Measurements from ENCODE around the gene CALY.

DNA sequence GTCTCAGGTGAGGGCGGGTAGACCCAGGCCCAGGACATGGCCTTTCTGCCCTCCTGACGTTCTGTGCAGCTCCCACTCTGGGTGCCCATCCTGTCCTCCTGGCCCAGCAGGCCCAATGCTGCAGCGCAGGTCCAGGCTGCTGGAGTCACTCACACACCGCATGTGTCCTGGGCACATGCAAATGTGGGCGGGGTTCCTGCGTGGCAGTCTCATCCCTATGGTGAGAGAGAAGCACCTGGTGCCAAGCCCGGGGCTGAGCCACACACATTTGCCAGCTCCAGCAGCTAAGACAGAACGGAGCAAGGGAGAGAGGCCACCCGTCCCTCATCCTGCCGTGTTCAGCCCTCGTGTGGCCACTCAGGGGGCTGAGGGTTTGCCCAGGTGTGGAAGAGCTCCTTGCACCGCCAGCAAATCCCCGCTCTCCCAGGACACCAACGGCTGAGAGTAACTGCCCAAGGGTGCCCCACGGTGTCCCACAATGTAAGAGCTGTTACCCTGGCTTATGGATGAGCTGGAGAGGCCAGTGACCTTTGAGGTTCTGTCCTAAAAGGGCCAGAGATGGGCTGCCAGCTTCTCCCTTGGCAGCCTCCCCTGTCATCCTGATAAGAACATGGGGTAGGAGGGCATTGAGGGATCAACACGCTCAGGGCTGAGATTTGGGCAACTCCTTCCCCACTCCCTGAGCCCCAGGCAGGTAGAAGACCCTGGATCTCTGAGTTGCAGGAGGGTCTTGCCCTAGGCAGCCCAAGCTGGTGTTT lies 16.7 kb upstream of the CALY start:
- TF ChIP-seq EP300 (IDR thresholded peaks at IDR 0.05), result no peak
- TF ChIP-seq, protein P1, sequence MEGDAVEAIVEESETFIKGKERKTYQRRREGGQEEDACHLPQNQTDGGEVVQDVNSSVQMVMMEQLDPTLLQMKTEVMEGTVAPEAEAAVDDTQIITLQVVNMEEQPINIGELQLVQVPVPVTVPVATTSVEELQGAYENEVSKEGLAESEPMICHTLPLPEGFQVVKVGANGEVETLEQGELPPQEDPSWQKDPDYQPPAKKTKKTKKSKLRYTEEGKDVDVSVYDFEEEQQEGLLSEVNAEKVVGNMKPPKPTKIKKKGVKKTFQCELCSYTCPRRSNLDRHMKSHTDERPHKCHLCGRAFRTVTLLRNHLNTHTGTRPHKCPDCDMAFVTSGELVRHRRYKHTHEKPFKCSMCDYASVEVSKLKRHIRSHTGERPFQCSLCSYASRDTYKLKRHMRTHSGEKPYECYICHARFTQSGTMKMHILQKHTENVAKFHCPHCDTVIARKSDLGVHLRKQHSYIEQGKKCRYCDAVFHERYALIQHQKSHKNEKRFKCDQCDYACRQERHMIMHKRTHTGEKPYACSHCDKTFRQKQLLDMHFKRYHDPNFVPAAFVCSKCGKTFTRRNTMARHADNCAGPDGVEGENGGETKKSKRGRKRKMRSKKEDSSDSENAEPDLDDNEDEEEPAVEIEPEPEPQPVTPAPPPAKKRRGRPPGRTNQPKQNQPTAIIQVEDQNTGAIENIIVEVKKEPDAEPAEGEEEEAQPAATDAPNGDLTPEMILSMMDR (IDR thresholded peaks at IDR 0.05), result no peak
- TF ChIP-seq REST (IDR thresholded peaks at IDR 0.05), result no peak
- TF ChIP-seq PHF8 (IDR thresholded peaks at IDR 0.05; ENCODE audit: borderline replicate concordance, low read depth), result no peak
- TF ChIP-seq RFX5 (IDR thresholded peaks at IDR 0.05), result no peak
